Peyer's patch (tissue), 4 donors: Measurements from ENCODE around the gene DRAM1.

Source experiments
- CTCF ChIP-seq, 6 experiments: fragments of 450-650 bp in 4 of 6; fragments of 200-600 bp in 2 of 6; sonication (generic) in 1 of 6; IDR thresholded peaks; one replicate each; pipeline ENCODE4 v1.5.1; 2017 to 2019; ENCODE audit warnings: antibody characterized with exemption in 6 of 6, mild to moderate bottlenecking in 3 of 6, moderate library complexity in 1 of 6
- POLR2A ChIP-seq, 2 donors: fragments of 450-650 bp; IDR thresholded peaks; one replicate each; pipeline ENCODE4 v1.5.1; 2017; ENCODE audit warnings: antibody characterized with exemption in 2 of 2, mild to moderate bottlenecking in 2 of 2, moderate library complexity in 2 of 2

DNA sequence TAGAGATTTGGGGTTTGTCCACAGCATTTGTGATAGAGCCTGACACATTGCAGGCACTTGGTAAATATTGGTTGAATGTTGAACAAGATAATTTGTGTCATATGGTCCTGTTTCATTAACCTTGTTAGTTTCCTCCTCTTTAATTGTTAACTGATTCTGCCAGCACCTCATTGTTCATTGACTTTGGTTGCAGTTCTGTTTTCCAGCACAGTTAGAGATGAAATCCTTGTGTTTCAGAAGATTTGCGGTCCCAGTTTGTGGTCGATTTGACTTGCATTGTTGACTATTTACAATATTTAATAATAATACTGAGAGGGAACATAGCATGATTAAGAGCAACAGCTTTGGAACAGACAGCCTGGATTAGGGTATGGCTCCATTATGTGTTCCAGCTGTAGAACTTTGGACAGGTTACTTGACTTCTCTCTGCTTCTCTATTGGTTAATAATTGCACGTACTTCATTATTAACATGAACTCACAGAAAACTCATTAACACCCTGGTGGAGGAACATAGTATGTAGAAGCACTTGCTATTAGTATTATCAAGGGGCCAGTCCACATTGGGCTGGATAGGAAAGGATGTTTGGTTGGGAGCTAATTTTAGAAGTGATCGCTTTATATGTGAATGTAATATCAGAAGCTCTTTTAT lies 8.7 kb downstream of the DRAM1 start:
- no peak for TF ChIP-seq POLR2A (IDR thresholded peaks at IDR 0.05)
- no peak for TF ChIP-seq CTCF (IDR thresholded peaks at IDR 0.05)
